ENCODE measurements around the gene SLC2A11.

Gene SLC2A11

GRCh38 chr22:23884140-23884539 is 26.5 kb downstream of the SLC2A11 start:
- Histone ChIP-seq H3K27ac (ENCODE audit: poor library complexity, severe bottlenecking) (no peak overlapping the region), H3K9me3 (ENCODE audit: severe bottlenecking) (no peaks in the 10 kb centered on the region), H3K36me3 (ENCODE audit: low read depth) (no peaks in the 10 kb centered on the region), H3K4me1 (ENCODE audit: insufficient read depth, poor library complexity, severe bottlenecking) (peaks cover 6% of the 10 kb centered on the region), H3K4me3 (ENCODE audit: severe bottlenecking) (no peak overlapping the region), H3K27me3 (ENCODE audit: insufficient read depth, poor library complexity, severe bottlenecking) (no peaks in the 10 kb centered on the region)
- no peak for DNase-seq (ENCODE audit: low spot score)
- no peak for ATAC-seq (ENCODE audit: low read depth)
- no peak for TF ChIP-seq CTCF (IDR thresholded peaks at IDR 0.05; ENCODE audit: poor library complexity, severe bottlenecking)

GRCh38 chr22:23888615-23889401 is 31.1 kb downstream of the SLC2A11 start:
- TF ChIP-seq CTCF (IDR thresholded peaks at IDR 0.05; ENCODE audit: poor library complexity, severe bottlenecking), result peak; percentile 41
- H3K27ac ChIP-seq (ENCODE audit: poor library complexity, severe bottlenecking), result peak overlapping the region; percentile 19
- H3K9me3 ChIP-seq (ENCODE audit: severe bottlenecking), result no peaks in the 10 kb centered on the region
- H3K27me3 ChIP-seq (ENCODE audit: insufficient read depth, poor library complexity, severe bottlenecking), result no peaks in the 10 kb centered on the region
- no peak overlapping the region for H3K4me3 ChIP-seq (ENCODE audit: severe bottlenecking)
- no peak for DNase-seq (ENCODE audit: low spot score)
- 0 out of 3 replicates have a peak, but pooled peaks have one; percentile 24 for ATAC-seq (ENCODE audit: low read depth)
- no peaks in the 10 kb centered on the region for H3K36me3 ChIP-seq (ENCODE audit: low read depth)
- peaks cover 6% of the 10 kb centered on the region for H3K4me1 ChIP-seq (ENCODE audit: insufficient read depth, poor library complexity, severe bottlenecking)

- H3K9me3 ChIP-seq (ENCODE audit: severe bottlenecking), result no peaks in the 10 kb centered on the region
- H3K4me3 ChIP-seq (ENCODE audit: severe bottlenecking), result no peak overlapping the region
- H3K36me3 ChIP-seq (ENCODE audit: low read depth), result no peaks in the 10 kb centered on the region
- ATAC-seq (ENCODE audit: low read depth) (no peak), DNase-seq (ENCODE audit: low spot score) (no peak)
- H3K27ac ChIP-seq (ENCODE audit: poor library complexity, severe bottlenecking), result no peak overlapping the region
- H3K27me3 ChIP-seq (ENCODE audit: insufficient read depth, poor library complexity, severe bottlenecking), result no peaks in the 10 kb centered on the region
- no peak for TF ChIP-seq CTCF (IDR thresholded peaks at IDR 0.05; ENCODE audit: poor library complexity, severe bottlenecking)
- peaks cover 6% of the 10 kb centered on the region for H3K4me1 ChIP-seq (ENCODE audit: insufficient read depth, poor library complexity, severe bottlenecking)
Observed at GRCh38 chr22:23889620-23890019, 31.9 kb downstream of the SLC2A11 start.

GRCh38 chr22:23891726-23892125 is 34.1 kb downstream of the SLC2A11 start:
- Histone ChIP-seq H3K4me1 (ENCODE audit: insufficient read depth, poor library complexity, severe bottlenecking) (peaks cover 6% of the 10 kb centered on the region), H3K27me3 (ENCODE audit: insufficient read depth, poor library complexity, severe bottlenecking) (no peaks in the 10 kb centered on the region), H3K36me3 (ENCODE audit: low read depth) (peaks cover 21% of the 10 kb centered on the region), H3K4me3 (ENCODE audit: severe bottlenecking) (no peak overlapping the region), H3K9me3 (ENCODE audit: severe bottlenecking) (no peaks in the 10 kb centered on the region), H3K27ac (ENCODE audit: poor library complexity, severe bottlenecking) (no peak overlapping the region)
- DNase-seq (ENCODE audit: low spot score), result no peak
- no peak for TF ChIP-seq CTCF (IDR thresholded peaks at IDR 0.05; ENCODE audit: poor library complexity, severe bottlenecking)
- no peak for ATAC-seq (ENCODE audit: low read depth)

GRCh38 chr22:23892130-23892529 is 34.5 kb downstream of the SLC2A11 start:
- H3K4me1 ChIP-seq (ENCODE audit: insufficient read depth, poor library complexity, severe bottlenecking), result peaks cover 6% of the 10 kb centered on the region
- H3K27me3 ChIP-seq (ENCODE audit: insufficient read depth, poor library complexity, severe bottlenecking), result no peaks in the 10 kb centered on the region
- ATAC-seq (ENCODE audit: low read depth), result no peak
- TF ChIP-seq CTCF (IDR thresholded peaks at IDR 0.05; ENCODE audit: poor library complexity, severe bottlenecking), result no peak
- H3K4me3 ChIP-seq (ENCODE audit: severe bottlenecking), result no peak overlapping the region
- peaks cover 25% of the 10 kb centered on the region for H3K36me3 ChIP-seq (ENCODE audit: low read depth)
- DNase-seq (ENCODE audit: low spot score), result no peak
- H3K9me3 ChIP-seq (ENCODE audit: severe bottlenecking), result no peaks in the 10 kb centered on the region
- no peak overlapping the region for H3K27ac ChIP-seq (ENCODE audit: poor library complexity, severe bottlenecking)
